ENCODE data around the gene CCDC40. TPM values are rescaled to one million over a fixed set of nuclear protein-coding genes. Genes with fewer than 3 reads are reported as not detected.

Gene CCDC40
- total and polyA plus RNA-seq, 10 of the 15 experiments (the other 5 are each of a cell fraction or from before 2014, with no cell fraction given) = 0.06 to 0.10 TPM; not detected in 8

GRCh38 chr17:80028030-80028429, 8.4 kb upstream of the CCDC40 start:
- intact Hi-C loops (cut with micrococcal nuclease; ENCODE audit: unreplicated experiment) (no loop called here), in situ Hi-C loops (cut with MboI) (no loop called here)
- no peak for FAIRE-seq
- no peaks in the 10 kb centered on the region for H3K4me1 ChIP-seq (ENCODE audit: control insufficient read depth, insufficient read depth, low read length)
- BruUV-seq (replicated peaks) = no TSS peak
- no peak overlapping the region for H2AFZ ChIP-seq (ENCODE audit: control insufficient read depth, low read depth, low read length)
- SMC1A ChIA-PET (ENCODE audit: uncharacterized antibody, unreplicated experiment) = no interaction called here
- H3K79me2 ChIP-seq (ENCODE audit: control insufficient read depth, insufficient read depth, low read length) = no peaks in the 10 kb centered on the region
- RAD21 ChIA-PET (ENCODE audit: unreplicated experiment) = no interaction called here
- DNase-seq (ENCODE audit: low read depth, low spot score) = no peak
- H3K4me3 ChIP-seq = no peak overlapping the region
- H3K4me2 ChIP-seq (ENCODE audit: control insufficient read depth, insufficient read depth) = no peak overlapping the region
- no peaks in the 10 kb centered on the region for H3K9me3 ChIP-seq (replicated peaks; ENCODE audit: control insufficient read depth, insufficient read depth, low read length)
- no peak overlapping the region for H3K9ac ChIP-seq (ENCODE audit: control insufficient read depth, insufficient read depth, low read length)
- CTCF ChIA-PET = interaction anchor here (0.6 to 2.2 kb wide), 3 partner anchors 20 to 239 kb away, joined by 4 to 9 read pairs (median 4); no protein-coding TSS in a partner anchor
- no peak for ATAC-seq
- WGBS (ENCODE audit: insufficient coverage, insufficient replicate concordance, low lambda C conversion rate, missing lambda C conversion rate) = 64% methylated on average over 10 of the region's 10 CpGs
- no peak for TF ChIP-seq SRF (IDR thresholded peaks at IDR 0.05; ENCODE audit: low read depth in 2 of 2, low read length in 2 of 2)
- no peak for TF ChIP-seq EGR1 (IDR thresholded peaks at IDR 0.05; ENCODE audit: borderline replicate concordance in 1 of 2, low read depth in 2 of 2, low read length in 2 of 2)
- TF ChIP-seq GATAD2B (conservative IDR thresholded peaks at IDR 0.05; ENCODE audit: low read depth) = no peak
- TF ChIP-seq USF2 (IDR thresholded peaks at IDR 0.05; ENCODE audit: borderline replicate concordance, low read depth, low read length) = no peak
- no peaks in the 10 kb centered on the region; a peak in 2 of 4 replicates for H3K27me3 ChIP-seq (replicated peaks in 1 of 2; ENCODE audit: control insufficient read depth in 2 of 2, insufficient read depth in 2 of 2, low read length in 1 of 2)
- H3K27ac ChIP-seq (ENCODE audit: control insufficient read depth, insufficient read depth) = no peak overlapping the region
- no peaks in the 10 kb centered on the region; the same call in 1 of the 2 replicates for H4K20me1 ChIP-seq (ENCODE audit: control insufficient read depth, insufficient read depth)
- POLR2A ChIA-PET = no interaction called here
- H3K36me3 ChIP-seq (ENCODE audit: control insufficient read depth in 2 of 2, insufficient read depth in 2 of 2, low read length in 1 of 2) = no peaks in the 10 kb centered on the region

GRCh38 chr17:80029258-80029974, 7.0 kb upstream of the CCDC40 start:
- Histone ChIP-seq H3K27ac (ENCODE audit: control insufficient read depth, insufficient read depth) (no peak overlapping the region), H4K20me1 (ENCODE audit: control insufficient read depth, insufficient read depth) (no peaks in the 10 kb centered on the region; the same call in 1 of the 2 replicates), H3K9me3 (replicated peaks; ENCODE audit: control insufficient read depth, insufficient read depth, low read length) (no peaks in the 10 kb centered on the region), H3K4me2 (ENCODE audit: control insufficient read depth, insufficient read depth) (no peak overlapping the region), H3K36me3 (ENCODE audit: control insufficient read depth in 2 of 2, insufficient read depth in 2 of 2, low read length in 1 of 2) (no peaks in the 10 kb centered on the region), H3K9ac (ENCODE audit: control insufficient read depth, insufficient read depth, low read length) (no peak overlapping the region), H3K4me1 (ENCODE audit: control insufficient read depth, insufficient read depth, low read length) (no peaks in the 10 kb centered on the region), H3K27me3 (replicated peaks in 1 of 2; ENCODE audit: control insufficient read depth in 2 of 2, insufficient read depth in 2 of 2, low read length in 1 of 2) (no peaks in the 10 kb centered on the region; a peak in 2 of 4 replicates), H2AFZ (ENCODE audit: control insufficient read depth, low read depth, low read length) (no peak overlapping the region), H3K4me3 (no peak overlapping the region), H3K79me2 (ENCODE audit: control insufficient read depth, insufficient read depth, low read length) (no peaks in the 10 kb centered on the region)
- ChIA-PET POLR2A (no interaction called here), RAD21 (ENCODE audit: unreplicated experiment) (no interaction called here), SMC1A (ENCODE audit: uncharacterized antibody, unreplicated experiment) (no interaction called here), CTCF (interaction anchor here (0.6 to 1.4 kb wide), 2 partner anchors 21 to 837 kb away, joined by 3 to 6 read pairs; no protein-coding TSS in a partner anchor)
- no TSS peak for BruUV-seq (replicated peaks)
- ATAC-seq (no peak), FAIRE-seq (no peak), DNase-seq (ENCODE audit: low read depth, low spot score) (no peak)
- intact Hi-C loops (cut with micrococcal nuclease; ENCODE audit: unreplicated experiment) (no loop called here), in situ Hi-C loops (cut with MboI) (no loop called here)
- 44% methylated on average over 9 of the region's 9 CpGs for WGBS (ENCODE audit: insufficient coverage, insufficient replicate concordance, low lambda C conversion rate, missing lambda C conversion rate)
- TF ChIP-seq SRF (IDR thresholded peaks at IDR 0.05; ENCODE audit: low read depth in 2 of 2, low read length in 2 of 2) = no peak
- TF ChIP-seq ZBTB33 (IDR thresholded peaks at IDR 0.05) = no peak
- TF ChIP-seq HDAC6 (IDR thresholded peaks at IDR 0.05; ENCODE audit: unreplicated experiment) = no peak
- no peak for TF ChIP-seq RAD51 (IDR thresholded peaks at IDR 0.05)
- no peak for TF ChIP-seq RELB (IDR thresholded peaks at IDR 0.05; ENCODE audit: low read depth)
- TF ChIP-seq PBX3 (IDR thresholded peaks at IDR 0.05; ENCODE audit: insufficient replicate concordance, low read depth, low read length) = no peak
- no peak for TF ChIP-seq BRCA1 (IDR thresholded peaks at IDR 0.05; ENCODE audit: low read depth, low read length)
